ENCODE results near the gene ATF6. TPM values are rescaled to one million over a fixed set of nuclear protein-coding genes. Genes with fewer than 3 reads are reported as not detected.
"Not testable (repeated sequence)": the region's sequence is repeated elsewhere in the genome, so short reads cannot be mapped to it uniquely, and the experiment has no call there.

Gene ATF6
- polyA plus RNA-seq, 2 donors = 2.5 to 6.5 TPM

GRCh38 chr1:161792740-161793139, 26.6 kb downstream of the ATF6 start:
- H3K9me3 ChIP-seq (ENCODE audit: control insufficient read depth in 2 of 2, insufficient read depth in 1 of 2, low read depth in 1 of 2, low read length in 1 of 2) = no peaks in the 10 kb centered on the region
- H3K27ac ChIP-seq (ENCODE audit: low read depth in 2 of 2, low read length in 1 of 2) = no peak overlapping the region
- H3K27me3 ChIP-seq (ENCODE audit: control insufficient read depth in 1 of 2, insufficient read depth in 2 of 2, low read length in 2 of 2) = no peaks in the 10 kb centered on the region
- no peak overlapping the region for H3K4me3 ChIP-seq (ENCODE audit: low read depth in 1 of 2, low read length in 2 of 2)
- no peaks in the 10 kb centered on the region for H3K4me1 ChIP-seq (ENCODE audit: control insufficient read depth in 2 of 2, insufficient read depth in 2 of 2, low read length in 1 of 2)
- peaks cover 0 to 3% of the 10 kb centered on the region in 2 donors for H3K36me3 ChIP-seq (ENCODE audit: control insufficient read depth in 2 of 2, insufficient read depth in 2 of 2, low read length in 1 of 2)
- 37 to 41% methylated on average over 3 of the region's 3 CpGs for WGBS, 2 donors

DNA sequence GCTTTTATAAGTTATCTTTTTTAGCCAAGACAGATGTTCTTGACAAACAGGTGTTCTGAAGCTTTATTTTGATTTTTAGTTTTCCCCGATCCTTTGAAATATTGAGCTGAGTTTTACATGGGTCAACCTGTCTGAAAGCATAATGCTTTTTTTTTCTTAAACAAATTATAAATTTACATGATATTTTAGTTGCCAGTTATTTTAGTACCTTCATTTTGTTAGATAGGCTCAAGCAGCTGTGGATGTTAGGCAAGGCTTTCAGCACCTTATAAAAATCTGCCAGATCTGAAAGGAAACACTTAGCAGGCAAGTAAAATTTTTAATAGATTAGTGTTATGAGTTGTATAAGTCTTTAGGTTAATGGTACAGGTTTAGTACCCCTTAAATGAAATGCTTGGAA, 33.7 kb downstream of the ATF6 start:
- H3K27ac ChIP-seq (ENCODE audit: low read depth in 2 of 2, low read length in 1 of 2) = no peak overlapping the region
- 99 to 100% methylated on average over 1 of the region's 1 CpG for WGBS, 2 donors
- no peaks in the 10 kb centered on the region for H3K9me3 ChIP-seq (ENCODE audit: control insufficient read depth in 2 of 2, insufficient read depth in 1 of 2, low read depth in 1 of 2, low read length in 1 of 2)
- H3K4me1 ChIP-seq (ENCODE audit: control insufficient read depth in 2 of 2, insufficient read depth in 2 of 2, low read length in 1 of 2) = no peaks in the 10 kb centered on the region
- H3K4me3 ChIP-seq (ENCODE audit: low read depth in 1 of 2, low read length in 2 of 2) = no peak overlapping the region
- peaks cover 0 to 3% of the 10 kb centered on the region in 2 donors for H3K36me3 ChIP-seq (ENCODE audit: control insufficient read depth in 2 of 2, insufficient read depth in 2 of 2, low read length in 1 of 2)
- H3K27me3 ChIP-seq (ENCODE audit: control insufficient read depth in 1 of 2, insufficient read depth in 2 of 2, low read length in 2 of 2) = no peaks in the 10 kb centered on the region

- Histone ChIP-seq H3K36me3 (ENCODE audit: control insufficient read depth in 2 of 2, insufficient read depth in 2 of 2, low read length in 1 of 2) (peaks cover 0 to 3% of the 10 kb centered on the region in 2 donors), H3K4me1 (ENCODE audit: control insufficient read depth in 2 of 2, insufficient read depth in 2 of 2, low read length in 1 of 2) (no peaks in the 10 kb centered on the region), H3K27me3 (ENCODE audit: control insufficient read depth in 1 of 2, insufficient read depth in 2 of 2, low read length in 2 of 2) (no peaks in the 10 kb centered on the region), H3K27ac (ENCODE audit: low read depth in 2 of 2, low read length in 1 of 2) (no peak overlapping the region), H3K9me3 (ENCODE audit: control insufficient read depth in 2 of 2, insufficient read depth in 1 of 2, low read depth in 1 of 2, low read length in 1 of 2) (no peaks in the 10 kb centered on the region), H3K4me3 (ENCODE audit: low read depth in 1 of 2, low read length in 2 of 2) (no peak overlapping the region)
- 76 to 78% methylated on average over 7 of the region's 7 CpGs for WGBS, 2 donors
These were observed 35.8 kb downstream of the ATF6 start for GRCh38 chr1:161801955-161802354.

DNA sequence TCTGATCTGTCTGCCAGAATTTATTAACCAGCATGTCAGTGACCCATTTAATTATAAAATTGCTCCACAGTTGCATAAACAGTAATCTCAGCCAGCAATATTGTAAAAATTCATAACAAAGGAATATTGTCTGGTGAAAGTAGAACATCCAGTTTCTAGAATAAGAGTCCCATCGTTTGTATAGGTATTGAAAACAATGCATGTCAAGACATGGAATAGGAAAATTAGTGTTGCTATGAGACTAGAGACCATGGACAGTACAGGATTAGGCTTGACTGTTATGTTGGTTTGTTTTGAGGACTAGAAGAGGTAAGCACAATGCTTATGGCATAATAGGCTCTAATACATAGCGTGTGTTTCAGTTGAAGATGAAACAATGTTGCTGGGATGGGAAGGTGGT, 37.1 kb downstream of the ATF6 start:
- H3K27ac ChIP-seq (ENCODE audit: low read depth in 2 of 2, low read length in 1 of 2) = no peak overlapping the region
- no peak overlapping the region for H3K4me3 ChIP-seq (ENCODE audit: low read depth in 1 of 2, low read length in 2 of 2)
- 57 to 66% methylated on average over 2 of the region's 2 CpGs for WGBS, 2 donors
- no peaks in the 10 kb centered on the region for H3K4me1 ChIP-seq (ENCODE audit: control insufficient read depth in 2 of 2, insufficient read depth in 2 of 2, low read length in 1 of 2)
- no peaks in the 10 kb centered on the region for H3K9me3 ChIP-seq (ENCODE audit: control insufficient read depth in 2 of 2, insufficient read depth in 1 of 2, low read depth in 1 of 2, low read length in 1 of 2)
- H3K36me3 ChIP-seq (ENCODE audit: control insufficient read depth in 2 of 2, insufficient read depth in 2 of 2, low read length in 1 of 2) = peaks cover 0 to 3% of the 10 kb centered on the region in 2 donors
- H3K27me3 ChIP-seq (ENCODE audit: control insufficient read depth in 1 of 2, insufficient read depth in 2 of 2, low read length in 2 of 2) = no peaks in the 10 kb centered on the region

- Histone ChIP-seq H3K4me3 (ENCODE audit: low read depth in 1 of 2, low read length in 2 of 2) (no peak overlapping the region), H3K27ac (ENCODE audit: low read depth in 2 of 2, low read length in 1 of 2) (no peak overlapping the region), H3K27me3 (ENCODE audit: control insufficient read depth in 1 of 2, insufficient read depth in 2 of 2, low read length in 2 of 2) (no peaks in the 10 kb centered on the region), H3K4me1 (ENCODE audit: control insufficient read depth in 2 of 2, insufficient read depth in 2 of 2, low read length in 1 of 2) (no peaks in the 10 kb centered on the region), H3K36me3 (ENCODE audit: control insufficient read depth in 2 of 2, insufficient read depth in 2 of 2, low read length in 1 of 2) (peaks cover 0 to 6% of the 10 kb centered on the region in 2 donors), H3K9me3 (ENCODE audit: control insufficient read depth in 2 of 2, insufficient read depth in 1 of 2, low read depth in 1 of 2, low read length in 1 of 2) (no peaks in the 10 kb centered on the region)
- 84 to 86% methylated on average over 3 of the region's 3 CpGs for WGBS, 2 donors
These were observed 39.5 kb downstream of the ATF6 start for GRCh38 chr1:161805399-161806197.

DNA sequence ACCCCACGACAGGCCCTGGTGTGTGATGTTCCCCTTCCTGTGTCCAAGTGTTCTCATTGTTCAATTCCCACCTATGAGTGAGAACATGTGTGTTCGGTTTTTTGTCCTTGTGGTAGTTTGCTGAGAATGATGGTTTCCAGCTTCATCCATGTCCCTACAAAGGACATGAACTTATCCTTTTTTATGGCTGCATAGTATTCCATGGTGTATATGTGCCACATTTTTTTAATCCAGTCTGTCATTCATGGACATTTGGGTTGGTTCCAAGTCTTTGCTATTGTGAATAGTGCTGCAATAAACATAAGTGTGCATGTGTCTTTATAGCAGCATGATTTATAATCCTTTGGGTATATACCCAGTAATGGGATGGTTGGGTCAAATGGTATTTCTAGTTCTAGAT, 43.1 kb downstream of the ATF6 start:
- 97 to 99% methylated on average over 2 of the region's 2 CpGs for WGBS, 2 donors
- H3K9me3 ChIP-seq (ENCODE audit: control insufficient read depth in 2 of 2, insufficient read depth in 1 of 2, low read depth in 1 of 2, low read length in 1 of 2) = not testable (repeated sequence)

DNA sequence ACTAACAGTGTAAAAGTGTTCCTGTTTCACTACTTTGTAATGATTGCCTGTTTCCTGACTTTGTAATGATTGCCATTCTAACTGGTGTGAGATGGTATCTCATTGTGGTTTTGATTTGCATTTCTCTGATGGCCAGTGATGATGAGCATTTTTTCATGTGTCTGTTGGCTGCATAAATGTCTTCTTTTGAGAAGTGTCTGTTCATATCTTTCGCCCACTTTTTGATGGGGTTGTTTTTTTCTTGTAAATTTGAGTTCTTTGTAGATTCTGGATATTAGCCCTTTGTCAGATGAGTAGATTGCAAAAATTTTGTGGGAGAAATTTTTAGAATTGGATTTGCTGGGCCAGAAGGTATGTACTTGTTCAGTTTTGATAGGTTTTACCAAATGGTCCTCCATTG, 43.5 kb downstream of the ATF6 start:
- H3K4me1 ChIP-seq (ENCODE audit: control insufficient read depth in 2 of 2, insufficient read depth in 2 of 2, low read length in 1 of 2); H3K4me3 ChIP-seq (ENCODE audit: low read depth in 1 of 2, low read length in 2 of 2); H3K27ac ChIP-seq (ENCODE audit: low read depth in 2 of 2, low read length in 1 of 2); H3K36me3 ChIP-seq (ENCODE audit: control insufficient read depth in 2 of 2, insufficient read depth in 2 of 2, low read length in 1 of 2); H3K27me3 ChIP-seq (ENCODE audit: control insufficient read depth in 1 of 2, insufficient read depth in 2 of 2, low read length in 2 of 2); H3K9me3 ChIP-seq (ENCODE audit: control insufficient read depth in 2 of 2, insufficient read depth in 1 of 2, low read depth in 1 of 2, low read length in 1 of 2): not testable (repeated sequence)
- whole genome bisulfite sequencing, 2 donors = 58 to 73% methylated on average over 1 of the region's 1 CpG

More for the DNA sequence above, 43.1 kb downstream of the ATF6 start:
- not testable (repeated sequence) for H3K4me1 ChIP-seq (ENCODE audit: control insufficient read depth in 2 of 2, insufficient read depth in 2 of 2, low read length in 1 of 2); H3K4me3 ChIP-seq (ENCODE audit: low read depth in 1 of 2, low read length in 2 of 2); H3K36me3 ChIP-seq (ENCODE audit: control insufficient read depth in 2 of 2, insufficient read depth in 2 of 2, low read length in 1 of 2); H3K27ac ChIP-seq (ENCODE audit: low read depth in 2 of 2, low read length in 1 of 2); H3K27me3 ChIP-seq (ENCODE audit: control insufficient read depth in 1 of 2, insufficient read depth in 2 of 2, low read length in 2 of 2)

- WGBS, 2 donors = 94 to 95% methylated on average over 3 of the region's 3 CpGs
- Histone ChIP-seq H3K36me3 (ENCODE audit: control insufficient read depth in 2 of 2, insufficient read depth in 2 of 2, low read length in 1 of 2) (peaks cover 0 to 3% of the 10 kb centered on the region in 2 donors), H3K4me1 (ENCODE audit: control insufficient read depth in 2 of 2, insufficient read depth in 2 of 2, low read length in 1 of 2) (no peaks in the 10 kb centered on the region), H3K27me3 (ENCODE audit: control insufficient read depth in 1 of 2, insufficient read depth in 2 of 2, low read length in 2 of 2) (no peaks in the 10 kb centered on the region), H3K4me3 (ENCODE audit: low read depth in 1 of 2, low read length in 2 of 2) (no peak overlapping the region), H3K9me3 (ENCODE audit: control insufficient read depth in 2 of 2, insufficient read depth in 1 of 2, low read depth in 1 of 2, low read length in 1 of 2) (no peaks in the 10 kb centered on the region), H3K27ac (ENCODE audit: low read depth in 2 of 2, low read length in 1 of 2) (no peak overlapping the region)
These were observed 44.7 kb downstream of the ATF6 start for GRCh38 chr1:161810780-161811179.

DNA sequence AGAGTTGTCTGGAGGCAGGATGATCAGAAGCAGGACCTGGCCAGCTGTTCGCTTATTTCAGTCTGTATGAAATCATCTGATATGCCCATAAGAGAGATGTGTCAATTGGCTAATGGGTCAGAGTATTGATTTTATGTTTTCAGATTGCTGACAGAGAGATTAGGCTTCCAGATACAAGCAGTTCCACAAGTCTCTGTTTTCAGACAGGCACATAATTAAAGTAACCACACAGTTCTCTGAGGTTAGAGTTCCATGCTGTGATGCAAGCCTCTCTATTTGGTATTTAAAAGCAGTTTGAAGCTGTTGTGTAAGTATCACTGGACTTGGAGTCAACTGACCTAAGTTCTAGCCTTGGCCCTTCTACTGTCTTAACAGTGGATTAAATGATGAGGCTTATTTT, 50.1 kb downstream of the ATF6 start:
- 87 to 93% methylated on average over 1 of the region's 1 CpG for WGBS, 2 donors
- no peak overlapping the region for H3K27ac ChIP-seq (ENCODE audit: low read depth in 2 of 2, low read length in 1 of 2)
- H3K4me3 ChIP-seq (ENCODE audit: low read depth in 1 of 2, low read length in 2 of 2) = no peak overlapping the region
- H3K4me1 ChIP-seq (ENCODE audit: control insufficient read depth in 2 of 2, insufficient read depth in 2 of 2, low read length in 1 of 2) = no peaks in the 10 kb centered on the region
- H3K27me3 ChIP-seq (ENCODE audit: control insufficient read depth in 1 of 2, insufficient read depth in 2 of 2, low read length in 2 of 2) = no peaks in the 10 kb centered on the region
- no peaks in the 10 kb centered on the region for H3K9me3 ChIP-seq (ENCODE audit: control insufficient read depth in 2 of 2, insufficient read depth in 1 of 2, low read depth in 1 of 2, low read length in 1 of 2)
- no peaks in the 10 kb centered on the region for H3K36me3 ChIP-seq (ENCODE audit: control insufficient read depth in 2 of 2, insufficient read depth in 2 of 2, low read length in 1 of 2)

DNA sequence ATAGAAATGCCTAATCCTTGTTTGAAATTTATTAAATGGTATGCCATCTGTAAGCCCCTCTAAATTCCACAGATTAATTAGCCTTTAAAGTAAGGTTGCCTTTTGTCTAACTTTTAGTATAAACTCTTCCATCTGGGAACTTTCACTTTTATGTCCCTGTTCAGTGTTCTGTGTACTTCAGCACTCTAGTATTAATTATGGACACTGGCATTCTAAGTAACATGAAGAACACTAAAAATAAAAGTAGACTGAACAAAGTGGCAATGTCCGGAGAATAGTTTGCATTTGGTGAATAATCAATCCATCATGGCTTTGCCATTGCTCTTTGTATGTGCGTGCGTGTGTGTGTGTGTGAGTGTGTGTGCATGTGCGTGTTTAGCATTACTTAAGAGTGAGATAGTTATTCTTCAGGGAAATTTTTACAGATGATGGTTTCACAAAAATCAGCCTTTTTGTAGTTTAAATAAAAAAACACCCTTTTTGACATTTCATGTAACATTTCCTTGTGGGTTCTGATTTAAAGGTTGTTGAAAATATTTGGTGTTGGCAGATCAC, 51.1 kb downstream of the ATF6 start:
- H3K36me3 ChIP-seq (ENCODE audit: control insufficient read depth in 2 of 2, insufficient read depth in 2 of 2, low read length in 1 of 2) = peaks cover 3 to 6% of the 10 kb centered on the region in 2 donors
- H3K9me3 ChIP-seq (ENCODE audit: control insufficient read depth in 2 of 2, insufficient read depth in 1 of 2, low read depth in 1 of 2, low read length in 1 of 2) = no peaks in the 10 kb centered on the region
- H3K4me3 ChIP-seq (ENCODE audit: low read depth in 1 of 2, low read length in 2 of 2) = no peak overlapping the region
- WGBS, 2 donors = 91 to 95% methylated on average over 4 of the region's 4 CpGs
- H3K4me1 ChIP-seq (ENCODE audit: control insufficient read depth in 2 of 2, insufficient read depth in 2 of 2, low read length in 1 of 2) = no peaks in the 10 kb centered on the region
- H3K27me3 ChIP-seq (ENCODE audit: control insufficient read depth in 1 of 2, insufficient read depth in 2 of 2, low read length in 2 of 2) = no peaks in the 10 kb centered on the region
- no peak overlapping the region for H3K27ac ChIP-seq (ENCODE audit: low read depth in 2 of 2, low read length in 1 of 2)
